Umbilical cord (tissue), 2 donors: ENCODE measurements around the gene CRYGA. TPM values are rescaled to one million over a fixed set of nuclear protein-coding genes. Genes with fewer than 3 reads are reported as not detected.
A peak's percentile ranks its signal among the peaks of the same experiment; 100 is the strongest.
"Not testable (repeated sequence)": the region's sequence is repeated elsewhere in the genome, so short reads cannot be mapped to it uniquely, and the experiment has no call there.

Experiments
- DNase-seq: peaks from one replicate; pipeline ENCODE4 v3.0.0-alpha.2; 2015; ENCODE audit warnings: low spot score
- total RNA-seq: library from RNA; depleted of rRNA; stranded (reverse); fragments of >200 nt; gene quantifications from one replicate; pipeline ENCODE4 v1.2.3, GENCODE V29; 2014; ENCODE audit warnings: low replicate concordance; ENCODE audit not compliant: insufficient read depth

CRYGA gene
- total RNA-seq, 1 donor from 2014 or later: not detected

- DNase-seq: peak; percentile 11
These were observed 1.8 kb upstream of the CRYGA start for GRCh38 chr2:208164951-208165755.

- no peak for DNase-seq
These were observed 7.0 kb downstream of the CRYGA start for GRCh38 chr2:208156439-208156838.

- no peak for DNase-seq
These were observed 10.2 kb downstream of the CRYGA start for GRCh38 chr2:208153156-208153555.

GRCh38 chr2:208150956-208151355, 12.4 kb downstream of the CRYGA start:
- DNase-seq: no peak

- DNase-seq: no peak
These were observed 13.3 kb downstream of the CRYGA start for GRCh38 chr2:208150094-208150493.

GRCh38 chr2:208148803-208149202, 14.6 kb downstream of the CRYGA start:
- DNase-seq: no peak

GRCh38 chr2:208147759-208148158, 15.6 kb downstream of the CRYGA start:
- no peak for DNase-seq

- no peak for DNase-seq
These were observed 16.4 kb downstream of the CRYGA start for GRCh38 chr2:208147008-208147407.

GRCh38 chr2:208146006-208146405, 17.4 kb downstream of the CRYGA start, which contains the start of gene CRYGB:
TSS of gene CRYGB (minus strand) at chr2:208146158. CDS start at chr2:208146120, 38 bp downstream.
- DNase-seq: no peak

GRCh38 chr2:208142925-208143799, 20.2 kb downstream of the CRYGA start:
- no peak for DNase-seq

GRCh38 chr2:208142240-208142924, 21.0 kb downstream of the CRYGA start:
- DNase-seq: peak; percentile 57

- DNase-seq: no peak
These were observed 23.9 kb downstream of the CRYGA start for GRCh38 chr2:208139447-208139846.

GRCh38 chr2:208138334-208138733, 25.1 kb downstream of the CRYGA start:
- not testable (repeated sequence) for DNase-seq

GRCh38 chr2:208136716-208137094, 26.7 kb downstream of the CRYGA start:
- DNase-seq: no peak

- peak; percentile 97 for DNase-seq
These were observed 27.3 kb downstream of the CRYGA start for GRCh38 chr2:208135794-208136715.

GRCh38 chr2:208134928-208135586, 28.3 kb downstream of the CRYGA start:
- DNase-seq: no peak

- DNase-seq: peak; percentile 97
These were observed 32.7 kb downstream of the CRYGA start for GRCh38 chr2:208130712-208131110.

GRCh38 chr2:208129744-208130711, 33.4 kb downstream of the CRYGA start, which contains the start of gene CRYGC:
TSS of gene CRYGC (minus strand) at chr2:208129828. CDS start at chr2:208129792, 36 bp downstream.
- DNase-seq: peak; percentile 86

- DNase-seq: no peak
These were observed 35.3 kb downstream of the CRYGA start for GRCh38 chr2:208128136-208128535.
